AG04450 (cell line): ENCODE measurements around the gene RNF31. TPM values are rescaled to one million over a fixed set of nuclear protein-coding genes. Genes with fewer than 3 reads are reported as not detected.

ENCODE experiments used
- CTCF ChIA-PET: fragments of 300-600, 350-600 bp; formaldehyde crosslinking; extraction: SDS; loops from one replicate; lab custom pipeline; 2022; ENCODE audit warnings: antibody characterized with exemption, inconsistent platforms; lab: Charles Lee
- POLR2A ChIA-PET: fragments of 350-600 bp; formaldehyde crosslinking; extraction: SDS; loops from one replicate; lab custom pipeline; 2021; ENCODE audit warnings: antibody characterized with exemption, inconsistent platforms; lab: Yijun Ruan, JAX
- DNase-seq: peaks from one replicate; pipeline ENCODE4 v3.0.0-alpha.2; 2011; ENCODE audit warnings: low read depth, low spot score
- H3K27ac ChIP-seq: one replicate; pipeline ENCODE4 v1.5.1; 2012; ENCODE audit warnings: low read depth, low read length, control low read depth
- H3K27me3 ChIP-seq: one replicate; pipeline ENCODE4 v1.6.0; 2012; ENCODE audit warnings: low read length; ENCODE audit not compliant: control insufficient read depth, insufficient read depth
- H3K4me3 ChIP-seq: 2 replicates; pipeline ENCODE4 v1.5.1; 2011; ENCODE audit warnings: mild to moderate bottlenecking, low read depth, low read length, control low read depth
- H3K9me3 ChIP-seq: 2 replicates; pipeline ENCODE4 v1.5.1; 2012; ENCODE audit warnings: low read length; ENCODE audit not compliant: control insufficient read depth, insufficient read depth
- polyA plus RNA-seq: library from polyadenylated mRNA; depleted of rRNA; stranded (reverse); fragments of >200 nt; gene quantifications from 2 replicates; pipeline ENCODE4 v1.2.3, GENCODE V29; 2011
- TF ChIP-seq, protein P1 (sequence below): IDR thresholded peaks from 2 replicates; pipeline ENCODE4 v1.5.1; 2011; ENCODE audit warnings: low read depth, low read length, control low read depth, inconsistent platforms

Gene RNF31
- polyA plus RNA-seq, 1 experiment = 7.4 TPM

DNA sequence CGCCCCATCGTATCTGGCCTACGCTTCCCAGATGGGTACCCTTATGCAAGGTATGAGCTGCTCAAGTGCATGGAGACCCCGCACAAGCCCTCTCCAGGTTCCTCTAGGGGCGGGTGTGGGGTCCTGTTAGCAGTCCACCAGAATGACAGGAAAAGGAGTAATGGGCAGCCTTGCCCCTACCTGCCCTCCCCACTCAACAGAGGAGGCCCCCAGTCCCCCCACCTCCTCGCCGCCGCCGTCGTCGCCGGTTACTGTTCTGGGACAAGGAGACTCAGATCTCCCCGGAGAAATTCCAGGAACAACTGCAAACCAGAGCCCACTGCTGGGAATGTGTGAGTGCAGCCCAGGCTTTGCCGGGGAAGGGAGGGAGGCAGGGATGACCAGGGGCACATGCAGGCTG is 30.6 kb downstream of the RNF31 start:
- TF ChIP-seq, protein P1, sequence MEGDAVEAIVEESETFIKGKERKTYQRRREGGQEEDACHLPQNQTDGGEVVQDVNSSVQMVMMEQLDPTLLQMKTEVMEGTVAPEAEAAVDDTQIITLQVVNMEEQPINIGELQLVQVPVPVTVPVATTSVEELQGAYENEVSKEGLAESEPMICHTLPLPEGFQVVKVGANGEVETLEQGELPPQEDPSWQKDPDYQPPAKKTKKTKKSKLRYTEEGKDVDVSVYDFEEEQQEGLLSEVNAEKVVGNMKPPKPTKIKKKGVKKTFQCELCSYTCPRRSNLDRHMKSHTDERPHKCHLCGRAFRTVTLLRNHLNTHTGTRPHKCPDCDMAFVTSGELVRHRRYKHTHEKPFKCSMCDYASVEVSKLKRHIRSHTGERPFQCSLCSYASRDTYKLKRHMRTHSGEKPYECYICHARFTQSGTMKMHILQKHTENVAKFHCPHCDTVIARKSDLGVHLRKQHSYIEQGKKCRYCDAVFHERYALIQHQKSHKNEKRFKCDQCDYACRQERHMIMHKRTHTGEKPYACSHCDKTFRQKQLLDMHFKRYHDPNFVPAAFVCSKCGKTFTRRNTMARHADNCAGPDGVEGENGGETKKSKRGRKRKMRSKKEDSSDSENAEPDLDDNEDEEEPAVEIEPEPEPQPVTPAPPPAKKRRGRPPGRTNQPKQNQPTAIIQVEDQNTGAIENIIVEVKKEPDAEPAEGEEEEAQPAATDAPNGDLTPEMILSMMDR = no peak
- CTCF ChIA-PET = no interaction called here
- POLR2A ChIA-PET = interaction anchor here (0.7 to 1.1 kb wide), 2 partner anchors 17 to 37 kb away, joined by 3 read pairs; partner anchors contain the start of genes EMC9 and IRF9

DNA sequence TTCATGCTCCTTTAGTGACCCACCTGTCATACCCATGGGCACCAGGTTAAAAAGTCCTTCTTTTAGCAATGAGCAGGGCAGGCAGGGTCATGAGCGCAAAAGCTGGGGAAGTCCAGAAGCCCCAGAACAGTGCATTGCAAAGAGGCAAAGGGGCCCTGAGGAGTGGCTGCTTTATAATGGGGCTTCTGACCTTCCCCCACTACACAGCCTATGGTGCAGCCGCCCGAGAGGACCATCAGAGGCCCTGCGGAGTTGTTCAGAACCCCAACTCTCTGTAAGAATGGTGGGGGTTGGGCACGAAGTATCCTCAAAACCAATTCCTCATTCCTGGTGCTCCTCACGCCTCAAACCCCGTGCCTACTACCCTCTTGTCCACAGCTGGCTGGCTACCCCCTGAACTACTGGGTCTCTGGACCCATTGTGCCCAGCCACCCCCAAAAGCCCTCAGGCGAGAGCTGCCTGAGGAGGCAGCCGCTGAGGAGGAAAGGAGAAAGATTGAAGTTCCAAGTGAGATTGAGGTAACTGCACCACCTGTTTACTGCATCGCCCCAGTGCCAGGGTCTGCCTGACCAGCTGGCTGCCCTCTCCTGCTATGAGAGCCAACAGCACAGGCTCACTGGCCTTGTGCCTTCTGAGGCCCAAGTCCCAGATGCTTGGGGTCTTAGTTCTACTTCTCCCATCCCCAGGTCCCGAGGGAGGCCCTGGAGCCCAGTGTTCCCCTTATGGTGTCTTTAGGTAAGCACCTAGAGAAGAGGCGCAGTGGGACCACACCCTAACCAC is 31.3 kb downstream of the RNF31 start:
- no peak overlapping the region for H3K4me3 ChIP-seq
- ChIA-PET POLR2A (no interaction called here), CTCF (no interaction called here)
- no peaks in the 10 kb centered on the region for H3K27me3 ChIP-seq
- DNase-seq = no peak
- H3K27ac ChIP-seq = no peak overlapping the region
- H3K9me3 ChIP-seq = no peaks in the 10 kb centered on the region
- TF ChIP-seq, protein P1 = no peak

More for the DNA sequence above, 30.6 kb downstream of the RNF31 start:
- Histone ChIP-seq H3K4me3 (no peak overlapping the region), H3K9me3 (no peaks in the 10 kb centered on the region), H3K27me3 (no peaks in the 10 kb centered on the region), H3K27ac (no peak overlapping the region)
- no peak for DNase-seq

DNA sequence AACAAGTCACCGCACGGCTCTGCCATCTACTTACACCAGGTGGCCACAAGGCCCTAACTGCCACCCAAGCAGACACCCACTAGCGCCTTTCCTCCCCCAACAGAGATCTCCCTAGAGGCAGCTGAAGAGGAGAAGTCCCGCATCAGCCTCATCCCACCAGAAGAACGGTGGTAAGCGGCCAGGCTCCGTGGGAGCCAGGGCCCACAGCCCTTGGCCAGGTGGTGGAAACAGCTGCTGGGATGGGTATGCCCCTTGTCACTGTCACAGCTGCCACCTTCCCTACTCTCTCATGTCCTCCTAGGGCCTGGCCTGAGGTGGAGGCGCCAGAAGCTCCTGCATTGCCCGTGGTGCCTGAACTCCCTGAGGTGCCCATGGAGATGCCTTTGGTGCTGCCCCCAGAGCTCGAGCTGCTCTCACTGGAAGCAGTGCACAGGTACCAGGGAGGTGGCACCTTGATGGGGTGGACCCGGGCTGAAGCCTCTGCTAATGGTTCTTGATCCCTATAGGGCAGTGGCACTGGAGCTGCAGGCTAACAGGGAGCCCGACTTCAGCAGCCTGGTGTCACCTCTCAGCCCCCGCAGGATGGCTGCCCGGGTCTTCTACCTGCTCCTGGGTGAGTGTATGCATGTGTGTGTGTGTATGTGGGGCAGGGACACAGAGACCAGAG is 32.1 kb downstream of the RNF31 start:
- no peak overlapping the region for H3K4me3 ChIP-seq
- no peaks in the 10 kb centered on the region for H3K9me3 ChIP-seq
- H3K27ac ChIP-seq = peak overlapping the region; percentile 61
- TF ChIP-seq, protein P1 = no peak
- DNase-seq = no peak
- ChIA-PET CTCF (interaction anchor here (0.9 to 2.0 kb wide), 2 partner anchors 18 to 155 kb away, joined by 3 to 6 read pairs; partner anchors contain the start of gene IRF9), POLR2A (interaction anchor here (0.6 to 1.4 kb wide), 4 partner anchors 9 to 191 kb away, joined by 3 to 4 read pairs (median 4); partner anchors contain the start of genes CHMP4A, DHRS4L2 and IPO4)
- H3K27me3 ChIP-seq = no peaks in the 10 kb centered on the region

DNA sequence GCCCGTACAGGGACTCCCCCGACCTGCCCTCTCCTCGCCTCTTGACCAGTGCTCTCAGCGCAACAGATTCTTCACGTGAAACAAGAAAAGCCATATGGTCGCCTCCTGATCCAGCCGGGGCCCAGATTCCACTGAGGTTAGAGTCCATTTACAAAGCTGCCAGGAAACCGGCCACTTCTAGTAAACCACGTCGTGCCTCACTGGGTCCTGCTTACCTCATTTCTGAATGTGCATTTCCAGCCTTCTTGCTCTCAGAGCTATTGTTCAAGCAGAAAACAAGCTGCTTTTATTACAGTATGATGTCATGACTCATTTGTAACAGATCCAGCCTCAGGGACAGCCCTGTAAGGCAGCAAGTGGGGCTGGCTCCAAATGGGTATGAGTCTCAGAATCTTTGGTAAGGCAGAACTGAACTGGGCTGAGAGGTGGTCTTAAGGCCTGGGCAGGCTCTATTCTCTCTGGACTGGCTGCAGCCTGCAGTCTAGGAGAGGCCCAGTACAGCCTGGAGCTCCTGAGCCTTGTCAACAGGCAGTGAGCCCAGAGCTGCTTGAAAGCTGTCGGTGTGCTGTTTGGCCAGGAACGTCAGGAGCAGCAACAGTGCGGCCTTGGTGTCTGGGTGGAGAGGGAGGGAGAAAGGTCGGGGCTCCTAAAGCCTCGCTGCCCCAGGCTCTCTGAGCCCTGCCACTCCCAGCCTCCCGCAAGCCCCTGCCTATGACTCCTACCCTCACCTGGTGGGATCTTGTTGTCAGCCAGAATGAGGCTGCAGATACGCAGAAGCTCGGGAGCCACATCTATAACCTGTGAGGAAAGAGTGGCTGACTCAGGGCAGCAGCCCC is 32.9 kb downstream of the RNF31 start:
- TF ChIP-seq, protein P1 = no peak
- Histone ChIP-seq H3K27ac (peak overlapping the region; percentile 61), H3K4me3 (no peak overlapping the region), H3K9me3 (no peaks in the 10 kb centered on the region), H3K27me3 (no peaks in the 10 kb centered on the region)
- ChIA-PET CTCF (interaction anchor here (0.9 to 2.0 kb wide), 2 partner anchors 19 to 154 kb away, joined by 3 to 6 read pairs; partner anchors contain the start of gene IRF9), POLR2A (interaction anchor here (0.6 to 1.4 kb wide), 5 partner anchors 8 to 191 kb away, joined by 3 to 4 read pairs (median 3); partner anchors contain the start of genes CHMP4A, DHRS4L2 and IPO4)
- DNase-seq = peak; percentile 27
